ENCODE data around the gene MCM7. TPM values are rescaled to one million over a fixed set of nuclear protein-coding genes. Genes with fewer than 3 reads are reported as not detected.

The MCM7 gene
- total and polyA plus RNA-seq, 2 of the 13 experiments (the other 11 are each of a cell fraction or from before 2014, with no cell fraction given): 84.5 to 214 TPM

- no peak for TF ChIP-seq AHDC1 (CRISPR knock-in tag; IDR thresholded peaks at IDR 0.05; ENCODE audit: borderline replicate concordance)
- no peak; the same call in 1 of the 2 replicates for TF ChIP-seq NFATC3 (CRISPR knock-in tag; IDR thresholded peaks at IDR 0.05)
- no peak; a peak in 1 of 4 replicates for TF ChIP-seq EP300 (IDR thresholded peaks at IDR 0.05; ENCODE audit: low read depth in 2 of 2, low read length in 2 of 2)
- TF ChIP-seq EP300 (CRISPR knock-in tag; IDR thresholded peaks at IDR 0.05; ENCODE audit: borderline replicate concordance): no peak
- TF ChIP-seq ZNF607 (CRISPR knock-in tag; IDR thresholded peaks at IDR 0.05; ENCODE audit: borderline replicate concordance): peak; percentile 18; the same call in 1 of the 2 replicates
- peak; percentile 33; the same call in 1 of the 2 replicates for TF ChIP-seq ZNF124 (CRISPR knock-in tag; IDR thresholded peaks at IDR 0.05)
- TF ChIP-seq ZNF17 (CRISPR knock-in tag; IDR thresholded peaks at IDR 0.05): no peak
- TF ChIP-seq ZBTB7A (CRISPR knock-in tag; IDR thresholded peaks at IDR 0.05): no peak; the same call in 1 of the 2 replicates
- no peak for TF ChIP-seq BATF2 (CRISPR knock-in tag; IDR thresholded peaks at IDR 0.05)
- 0 out of 2 replicates have a peak, but pooled peaks have one; percentile 26 for TF ChIP-seq POGZ (CRISPR knock-in tag; IDR thresholded peaks at IDR 0.05)
- TF ChIP-seq, protein P1, sequence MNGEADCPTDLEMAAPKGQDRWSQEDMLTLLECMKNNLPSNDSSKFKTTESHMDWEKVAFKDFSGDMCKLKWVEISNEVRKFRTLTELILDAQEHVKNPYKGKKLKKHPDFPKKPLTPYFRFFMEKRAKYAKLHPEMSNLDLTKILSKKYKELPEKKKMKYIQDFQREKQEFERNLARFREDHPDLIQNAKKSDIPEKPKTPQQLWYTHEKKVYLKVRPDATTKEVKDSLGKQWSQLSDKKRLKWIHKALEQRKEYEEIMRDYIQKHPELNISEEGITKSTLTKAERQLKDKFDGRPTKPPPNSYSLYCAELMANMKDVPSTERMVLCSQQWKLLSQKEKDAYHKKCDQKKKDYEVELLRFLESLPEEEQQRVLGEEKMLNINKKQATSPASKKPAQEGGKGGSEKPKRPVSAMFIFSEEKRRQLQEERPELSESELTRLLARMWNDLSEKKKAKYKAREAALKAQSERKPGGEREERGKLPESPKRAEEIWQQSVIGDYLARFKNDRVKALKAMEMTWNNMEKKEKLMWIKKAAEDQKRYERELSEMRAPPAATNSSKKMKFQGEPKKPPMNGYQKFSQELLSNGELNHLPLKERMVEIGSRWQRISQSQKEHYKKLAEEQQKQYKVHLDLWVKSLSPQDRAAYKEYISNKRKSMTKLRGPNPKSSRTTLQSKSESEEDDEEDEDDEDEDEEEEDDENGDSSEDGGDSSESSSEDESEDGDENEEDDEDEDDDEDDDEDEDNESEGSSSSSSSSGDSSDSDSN (CRISPR knock-in tag; IDR thresholded peaks at IDR 0.05): peak; percentile 48
- TF ChIP-seq, protein P2, sequence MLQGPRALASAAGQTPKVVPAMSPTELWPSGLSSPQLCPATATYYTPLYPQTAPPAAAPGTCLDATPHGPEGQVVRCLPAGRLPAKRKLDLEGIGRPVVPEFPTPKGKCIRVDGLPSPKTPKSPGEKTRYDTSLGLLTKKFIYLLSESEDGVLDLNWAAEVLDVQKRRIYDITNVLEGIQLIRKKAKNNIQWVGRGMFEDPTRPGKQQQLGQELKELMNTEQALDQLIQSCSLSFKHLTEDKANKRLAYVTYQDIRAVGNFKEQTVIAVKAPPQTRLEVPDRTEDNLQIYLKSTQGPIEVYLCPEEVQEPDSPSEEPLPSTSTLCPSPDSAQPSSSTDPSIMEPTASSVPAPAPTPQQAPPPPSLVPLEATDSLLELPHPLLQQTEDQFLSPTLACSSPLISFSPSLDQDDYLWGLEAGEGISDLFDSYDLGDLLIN (CRISPR knock-in tag; IDR thresholded peaks at IDR 0.05; ENCODE audit: borderline replicate concordance): no peak
- TF ChIP-seq, protein P3, sequence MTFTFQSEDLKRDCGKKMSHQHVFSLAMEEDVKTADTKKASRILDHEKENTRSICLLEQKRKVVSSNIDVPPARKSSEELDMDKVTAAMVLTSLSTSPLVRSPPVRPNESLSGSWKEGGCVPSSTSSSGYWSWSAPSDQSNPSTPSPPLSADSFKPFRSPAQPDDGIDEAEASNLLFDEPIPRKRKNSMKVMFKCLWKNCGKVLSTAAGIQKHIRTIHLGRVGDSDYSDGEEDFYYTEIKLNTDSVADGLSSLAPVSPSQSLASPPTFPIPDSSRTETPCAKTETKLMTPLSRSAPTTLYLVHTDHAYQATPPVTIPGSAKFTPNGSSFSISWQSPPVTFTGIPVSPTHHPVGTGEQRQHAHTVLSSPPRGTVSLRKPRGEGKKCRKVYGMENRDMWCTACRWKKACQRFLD (CRISPR knock-in tag; IDR thresholded peaks at IDR 0.05; ENCODE audit: borderline replicate concordance): peak; percentile 31; the same call in 1 of the 2 replicates
- no peak for TF ChIP-seq ZNF749 (CRISPR knock-in tag; IDR thresholded peaks at IDR 0.05; ENCODE audit: borderline replicate concordance)
- TF ChIP-seq ZKSCAN1 (IDR thresholded peaks at IDR 0.05; ENCODE audit: low read length): no peak
- peak; percentile 77; the same call in 1 of the 2 replicates for TF ChIP-seq KLF6 (CRISPR knock-in tag; IDR thresholded peaks at IDR 0.05)
- peak; percentile 77; the same call in 1 of the 2 replicates for TF ChIP-seq PCBP1 (IDR thresholded peaks at IDR 0.05; ENCODE audit: borderline replicate concordance, low read depth, low read length)
These were observed 47.5 kb upstream of the MCM7 start, which contains the start of gene LAMTOR4 (continued) for GRCh38 chr7:100148559-100149328.

All from HepG2 (cell line).